H1 (cell line): ENCODE data around the gene TARS3. TPM values are rescaled to one million over a fixed set of nuclear protein-coding genes. Genes with fewer than 3 reads are reported as not detected.
"Not testable (repeated sequence)": the region's sequence is repeated elsewhere in the genome, so short reads cannot be mapped to it uniquely, and the experiment has no call there.

Experiments used
- CTCF ChIA-PET: fragments of 300-600 bp; sonication (Branson Sonifier 250); formaldehyde crosslinking; loops from one replicate; lab custom pipeline; 2021; ENCODE audit not compliant: partially characterized antibody; lab: Charles Lee
- POLR2A ChIA-PET: fragments of 300-600 bp; sonication (Branson Sonifier 250); formaldehyde crosslinking; loops from one replicate; lab custom pipeline; 2021; ENCODE audit warnings: inconsistent platforms; ENCODE audit not compliant: partially characterized antibody; lab: Charles Lee
- DNase-seq, 2 experiments: peaks; one replicate each; pipeline versions ENCODE4 v3.0.0 to v3.0.0-alpha.2; 2010 to 2022; ENCODE audit warnings: low spot score in 2 of 2, low read depth in 1 of 2, mixed read lengths in 1 of 2
- FAIRE-seq: peaks from 2 replicates; lab custom pipeline; 2011; peaks lifted over from hg19 to GRCh38; lab: Jason Lieb, UNC
- H2AFZ ChIP-seq: 2 replicates; pipeline ENCODE4 v1.8.1; 2012; ENCODE audit warnings: low read length, inconsistent platforms
- H2AK5ac ChIP-seq: 2 replicates; pipeline ENCODE4 v1.6.1; 2013; ENCODE audit warnings: low read depth, low read length
- H2BK120ac ChIP-seq: replicated peaks from 2 replicates; pipeline ENCODE3; 2013; ENCODE audit warnings: low read depth, low read length, inconsistent platforms
- H2BK12ac ChIP-seq: 2 replicates; pipeline ENCODE4 v1.6.1; 2013; ENCODE audit warnings: low read depth, low read length
- H2BK15ac ChIP-seq: 2 replicates; pipeline ENCODE4 v1.6.1; 2013; ENCODE audit warnings: low read length
- H2BK20ac ChIP-seq: 2 replicates; pipeline ENCODE4 v1.6.1; 2013; ENCODE audit warnings: low read length
- H2BK5ac ChIP-seq: 2 replicates; pipeline ENCODE4 v1.6.1; 2013; ENCODE audit warnings: low read depth, low read length
- H3K14ac ChIP-seq: 2 replicates; pipeline ENCODE4 v1.6.1; 2013; ENCODE audit warnings: inconsistent platforms; ENCODE audit not compliant: insufficient read length
- H3K18ac ChIP-seq: 2 replicates; pipeline ENCODE4 v1.6.1; 2013; ENCODE audit warnings: low read length; ENCODE audit errors: extremely low read depth
- H3K23ac ChIP-seq: 2 replicates; pipeline ENCODE4 v1.6.1; 2013; ENCODE audit warnings: inconsistent platforms; ENCODE audit not compliant: insufficient read length
- H3K23me2 ChIP-seq: 2 replicates; pipeline ENCODE4 v1.6.1; 2013; ENCODE audit warnings: low read depth, low read length
- H3K27ac ChIP-seq: 2 replicates; pipeline ENCODE4 v1.6.1; 2011; ENCODE audit warnings: low read depth, low read length, inconsistent platforms
- H3K27me3 ChIP-seq, 4 experiments: replicated peaks in 1 of 4; 1 replicate in 1 of 4; 2 replicates in 3 of 4; pipeline versions ENCODE4 v1.6.1 to v1.8.1; 2011 to 2013; ENCODE audit warnings: low read length in 3 of 4, mild to moderate bottlenecking in 3 of 4, inconsistent platforms in 2 of 4, mixed read lengths in 2 of 4, moderate library complexity in 1 of 4; ENCODE audit not compliant: control insufficient read depth in 3 of 4, insufficient read depth in 3 of 4; ENCODE audit errors: extremely low read depth in 1 of 4
- H3K36me3 ChIP-seq, 4 experiments: 2 replicates each; pipeline versions ENCODE4 v1.6.1 to v1.8.1; 2011 to 2013; ENCODE audit warnings: mild to moderate bottlenecking in 4 of 4, low read length in 3 of 4, moderate library complexity in 2 of 4, control low read depth in 1 of 4, inconsistent platforms in 1 of 4; ENCODE audit not compliant: insufficient read depth in 4 of 4, control insufficient read depth in 2 of 4
- H3K4ac ChIP-seq: replicated peaks from 2 replicates; pipeline ENCODE3; 2013; ENCODE audit warnings: low read length, low read depth, mixed read lengths, inconsistent platforms; ENCODE audit not compliant: insufficient read length
- H3K4me1 ChIP-seq, 4 experiments: replicated peaks in 1 of 4; 1 replicate in 1 of 4; 2 replicates in 3 of 4; pipeline versions ENCODE4 v1.6.1 to v1.8.1; 2011 to 2013; ENCODE audit warnings: low read length in 3 of 4, inconsistent platforms in 2 of 4, mixed read lengths in 1 of 4; ENCODE audit not compliant: insufficient read depth in 4 of 4, control insufficient read depth in 3 of 4
- H3K4me2 ChIP-seq, 2 experiments: 2 replicates each; pipeline versions ENCODE4 v1.6.1 to v1.8.1; 2011 to 2013; ENCODE audit warnings: low read depth in 2 of 2, low read length in 2 of 2, control low read depth in 1 of 2, inconsistent platforms in 1 of 2, mild to moderate bottlenecking in 1 of 2; ENCODE audit not compliant: insufficient read depth in 1 of 2
- H3K4me3 ChIP-seq, 4 experiments: fragments of 200-600, 300-600 bp in 1 of 4; sonication (generic), shearing (Covaris generic), sonication (Bioruptor Twin) in 1 of 4; 2 replicates each; pipeline versions ENCODE4 v1.5.1 to v1.8.1; 2011 to 2016; ENCODE audit warnings: low read length in 4 of 4, low read depth in 3 of 4, control low read depth in 2 of 4, inconsistent platforms in 2 of 4, mild to moderate bottlenecking in 2 of 4, mixed read lengths in 1 of 4, moderate library complexity in 1 of 4; ENCODE audit not compliant: insufficient read depth in 2 of 4; ENCODE audit errors: extremely low read depth in 1 of 4
- H3K56ac ChIP-seq: replicated peaks from 2 replicates; pipeline ENCODE3; 2013; ENCODE audit warnings: low read depth, mild to moderate bottlenecking, mixed read lengths, low read length, inconsistent platforms; ENCODE audit not compliant: insufficient read length
- H3K79me1 ChIP-seq: 2 replicates; pipeline ENCODE4 v1.6.1; 2013; ENCODE audit warnings: low read depth, low read length, control low read depth
- H3K79me2 ChIP-seq, 2 experiments: 2 replicates each; pipeline versions ENCODE4 v1.6.1 to v1.8.1; 2012 to 2013; ENCODE audit warnings: low read length in 2 of 2, mild to moderate bottlenecking in 2 of 2, inconsistent platforms in 1 of 2; ENCODE audit not compliant: insufficient read depth in 2 of 2, control insufficient read depth in 1 of 2
- H3K9ac ChIP-seq, 4 experiments: replicated peaks in 1 of 4; 1 replicate in 1 of 4; 2 replicates in 3 of 4; pipeline versions ENCODE4 v1.6.1 to v1.8.1; 2011 to 2013; ENCODE audit warnings: low read depth in 3 of 4, low read length in 3 of 4, control low read depth in 2 of 4, mild to moderate bottlenecking in 2 of 4, moderate library complexity in 2 of 4, inconsistent platforms in 1 of 4; ENCODE audit errors: extremely low read depth in 1 of 4
- H3K9me3 ChIP-seq, 2 experiments: 2 replicates each; pipeline versions ENCODE4 v1.6.1 to v1.8.1; 2012 to 2013; ENCODE audit warnings: mild to moderate bottlenecking in 2 of 2, moderate library complexity in 2 of 2, control low read depth in 1 of 2, inconsistent platforms in 1 of 2, low read depth in 1 of 2, low read length in 1 of 2, mixed read lengths in 1 of 2; ENCODE audit not compliant: insufficient read depth in 2 of 2
- H4K20me1 ChIP-seq, 2 experiments: replicated peaks in 1 of 2; 2 replicates each; pipeline versions ENCODE3 to v1.8.1; 2011 to 2013; ENCODE audit warnings: inconsistent platforms in 2 of 2, low read length in 2 of 2, mild to moderate bottlenecking in 1 of 2; ENCODE audit not compliant: insufficient read depth in 2 of 2, control insufficient read depth in 1 of 2
- H4K5ac ChIP-seq: 2 replicates; pipeline ENCODE4 v1.6.1; 2013; ENCODE audit warnings: low read length, low read depth, mixed read lengths, inconsistent platforms; ENCODE audit not compliant: insufficient read length
- H4K8ac ChIP-seq: 2 replicates; pipeline ENCODE4 v1.8.0; 2013; ENCODE audit warnings: mild to moderate bottlenecking, moderate library complexity, low read length, inconsistent platforms; ENCODE audit not compliant: insufficient read depth; ENCODE audit errors: extremely low read depth
- H4K91ac ChIP-seq: replicated peaks from 2 replicates; pipeline ENCODE3; 2013; ENCODE audit warnings: low read length, mixed read lengths, inconsistent platforms; ENCODE audit not compliant: insufficient read length
- WGBS, 2 experiments: shearing (Covaris generic) in 1 of 2; methylation state at CpG; one replicate each; pipeline versions ENCODE4 v1.1.6 to v1.1.7; 2013 to 2015; ENCODE audit warnings: low lambda C conversion rate in 2 of 2, mixed read lengths in 2 of 2, inconsistent platforms in 1 of 2, low coverage in 1 of 2, missing lambda C conversion rate in 1 of 2; ENCODE audit not compliant: insufficient replicate concordance in 2 of 2, insufficient coverage in 1 of 2, insufficient read length in 1 of 2; ENCODE audit errors: extremely low coverage in 1 of 2, missing lambda C conversion rate in 1 of 2; 5-methylcytosine and 5-hydroxymethylcytosine counted together
- polyA plus RNA-seq, 7 experiments: library from polyadenylated mRNA; depleted of rRNA in 3 of 7; stranded (reverse) in 5 of 7; unstranded in 2 of 7; fragments of >200 nt in 5 of 7; fragments of 200-250 nt in 2 of 7; gene quantifications; 1 replicate in 5 of 7; 2 replicates in 1 of 7; 4 replicates in 1 of 7; pipeline versions ENCODE4 v1.2.1 to v1.2.3, GENCODE V29; 2011 to 2013; ENCODE audit warnings: missing spikeins in 2 of 7, mixed read lengths in 2 of 7
- total RNA-seq: library from RNA; stranded (reverse); fragmentation: NEBNext Ultra II Directional; extraction: Animal tissue kit (Norgen Biotek cat#: 25700); gene quantifications from 2 replicates; pipeline ENCODE4 v1.2.1, GENCODE V29; 2021

TARS3 gene
- total and polyA plus RNA-seq, 2 of the 8 experiments (the other 6 are each of a cell fraction or from before 2014, with no cell fraction given): 2.1 to 13.9 TPM

- H2AFZ ChIP-seq, H2BK12ac ChIP-seq, H3K36me3 ChIP-seq, H3K18ac ChIP-seq, H3K4me3 ChIP-seq, H3K4ac ChIP-seq, H3K56ac ChIP-seq, H4K5ac ChIP-seq, H4K8ac ChIP-seq, H3K79me2 ChIP-seq, H3K4me2 ChIP-seq, H2BK20ac ChIP-seq, H4K20me1 ChIP-seq, H4K91ac ChIP-seq, H3K23me2 ChIP-seq, H3K79me1 ChIP-seq, H2BK120ac ChIP-seq, H3K27ac ChIP-seq, H2BK5ac ChIP-seq, H3K9me3 ChIP-seq, H2AK5ac ChIP-seq, CTCF ChIA-PET, H3K4me1 ChIP-seq, H3K23ac ChIP-seq, H3K27me3 ChIP-seq, DNase-seq, H2BK15ac ChIP-seq, H3K14ac ChIP-seq, H3K9ac ChIP-seq: not testable (repeated sequence)
- peak; percentile 7 for FAIRE-seq
- WGBS, 2 experiments: no CpG with 5 or more reads among the region's 18 CpGs
- POLR2A ChIA-PET: interaction anchor here (0.7 kb wide), 1 partner anchor 107 kb away, joined by 3 read pairs; no protein-coding TSS in a partner anchor
Observed at GRCh38 chr15:101746716-101747082, 22.4 kb upstream of the TARS3 start.

GRCh38 chr15:101734837-101735236 lies 10.6 kb upstream of the TARS3 start:
- H3K4me1 ChIP-seq, H3K4ac ChIP-seq, H2BK120ac ChIP-seq, DNase-seq, H3K79me1 ChIP-seq, POLR2A ChIA-PET, H3K56ac ChIP-seq, H2BK15ac ChIP-seq, H3K4me2 ChIP-seq, H2BK20ac ChIP-seq, H2BK5ac ChIP-seq, H2BK12ac ChIP-seq, H3K9ac ChIP-seq, H4K20me1 ChIP-seq, CTCF ChIA-PET, H3K14ac ChIP-seq, H3K9me3 ChIP-seq, H3K23me2 ChIP-seq, H2AFZ ChIP-seq, H4K91ac ChIP-seq, H3K36me3 ChIP-seq, FAIRE-seq, H3K27ac ChIP-seq, H4K8ac ChIP-seq, H4K5ac ChIP-seq, H3K27me3 ChIP-seq, H3K4me3 ChIP-seq, H3K79me2 ChIP-seq, H3K18ac ChIP-seq, H3K23ac ChIP-seq, H2AK5ac ChIP-seq: not testable (repeated sequence)
- 86% methylated on average over 2 of the region's 2 CpGs; no CpG with 5 or more reads in 1 of the 2 experiments for WGBS, 2 experiments
